WTC11 (cell line): ENCODE measurements around the gene TFCP2. TPM values are rescaled to one million over a fixed set of nuclear protein-coding genes. Genes with fewer than 3 reads are reported as not detected.

Source experiments
- ARID4B ChIP-seq: sonication (generic); formaldehyde crosslinking; IDR thresholded peaks from 2 replicates; pipeline ENCODE4 v1.8.0; 2023; ENCODE audit warnings: missing genetic modification reagents, mild to moderate bottlenecking, borderline replicate concordance
- CREM ChIP-seq: sonication (generic); formaldehyde crosslinking; IDR thresholded peaks from 2 replicates; pipeline ENCODE4 v1.8.1; 2022; ENCODE audit warnings: mild to moderate bottlenecking, missing genetic modification reagents, moderate library complexity
- ELF4 ChIP-seq: sonication (generic); formaldehyde crosslinking; IDR thresholded peaks from 2 replicates; pipeline ENCODE4 v1.8.1; 2022; ENCODE audit warnings: low read depth, mild to moderate bottlenecking, moderate library complexity, missing genetic modification reagents
- ESRRA ChIP-seq: sonication (generic); formaldehyde crosslinking; IDR thresholded peaks from 2 replicates; pipeline ENCODE4 v1.8.1; 2022; ENCODE audit warnings: mild to moderate bottlenecking, missing genetic modification reagents, borderline replicate concordance
- ETV6 ChIP-seq: sonication (generic); formaldehyde crosslinking; IDR thresholded peaks from 2 replicates; pipeline ENCODE4 v1.8.1; 2022; ENCODE audit warnings: mild to moderate bottlenecking, missing genetic modification reagents
- FOXJ3 ChIP-seq: sonication (generic); formaldehyde crosslinking; IDR thresholded peaks from 2 replicates; pipeline ENCODE4 v1.9.0; 2021; ENCODE audit warnings: missing genetic modification reagents, mild to moderate bottlenecking, borderline replicate concordance
- HMGXB4 ChIP-seq: sonication (generic); formaldehyde crosslinking; IDR thresholded peaks from 2 replicates; pipeline ENCODE4 v1.8.1; 2023; ENCODE audit warnings: mild to moderate bottlenecking, moderate library complexity, missing genetic modification reagents
- IRF2 ChIP-seq: sonication (generic); formaldehyde crosslinking; IDR thresholded peaks from 2 replicates; pipeline ENCODE4 v1.8.0; 2022; ENCODE audit warnings: low read depth, missing genetic modification reagents, borderline replicate concordance
- KAT7 ChIP-seq: sonication (generic); formaldehyde crosslinking; IDR thresholded peaks from 2 replicates; pipeline ENCODE4 v1.8.1; 2023; ENCODE audit warnings: missing genetic modification reagents, mild to moderate bottlenecking, borderline replicate concordance
- MAX ChIP-seq: sonication (generic); formaldehyde crosslinking; IDR thresholded peaks from 2 replicates; pipeline ENCODE4 v1.8.0; 2022; ENCODE audit warnings: mild to moderate bottlenecking, missing genetic modification reagents
- MXD4 ChIP-seq: fragments of 250-450 bp; sonication (Bioruptor Pico); IDR thresholded peaks from 2 replicates; pipeline ENCODE4 v1.8.0; 2021; ENCODE audit warnings: mild to moderate bottlenecking, moderate library complexity, borderline replicate concordance
- NFATC4 ChIP-seq: fragments of 250-450 bp; sonication (Bioruptor Pico); IDR thresholded peaks from 2 replicates; pipeline ENCODE4 v1.9.0; 2021; ENCODE audit warnings: mild to moderate bottlenecking
- NFE2L1 ChIP-seq: sonication (generic); formaldehyde crosslinking; IDR thresholded peaks from 2 replicates; pipeline ENCODE4 v1.8.1; 2023; ENCODE audit warnings: missing genetic modification reagents
- NFYB ChIP-seq: sonication (generic); formaldehyde crosslinking; conservative IDR thresholded peaks from 2 replicates; pipeline ENCODE4 v1.8.0; 2022; ENCODE audit warnings: low read depth, missing genetic modification reagents
- NR2C2 ChIP-seq: sonication (generic); formaldehyde crosslinking; IDR thresholded peaks from 2 replicates; pipeline ENCODE4 v1.8.0; 2022; ENCODE audit warnings: mild to moderate bottlenecking, missing genetic modification reagents
- PREB ChIP-seq: sonication (generic); formaldehyde crosslinking; IDR thresholded peaks from 2 replicates; pipeline ENCODE4 v1.8.1; 2022; ENCODE audit warnings: mild to moderate bottlenecking, missing genetic modification reagents, moderate library complexity, borderline replicate concordance
- RELA ChIP-seq: sonication (generic); formaldehyde crosslinking; IDR thresholded peaks from 2 replicates; pipeline ENCODE4 v1.8.1; 2022; ENCODE audit warnings: missing genetic modification reagents, mild to moderate bottlenecking, borderline replicate concordance
- SMAD3 ChIP-seq: sonication (generic); formaldehyde crosslinking; IDR thresholded peaks from 2 replicates; pipeline ENCODE4 v1.8.0; 2022; ENCODE audit warnings: missing genetic modification reagents, mild to moderate bottlenecking, borderline replicate concordance
- TP53 ChIP-seq: sonication (generic); formaldehyde crosslinking; IDR thresholded peaks from 2 replicates; pipeline ENCODE4 v1.8.1; 2023; ENCODE audit warnings: mild to moderate bottlenecking, missing genetic modification reagents
- USF2 ChIP-seq: sonication (generic); formaldehyde crosslinking; IDR thresholded peaks from 2 replicates; pipeline ENCODE4 v1.8.1; 2023; ENCODE audit warnings: mild to moderate bottlenecking, missing genetic modification reagents, moderate library complexity
- ZBTB21 ChIP-seq: sonication (generic); formaldehyde crosslinking; IDR thresholded peaks from 2 replicates; pipeline ENCODE4 v1.8.1; 2023; ENCODE audit warnings: mild to moderate bottlenecking, missing genetic modification reagents, borderline replicate concordance
- ZNF138 ChIP-seq: sonication (generic); formaldehyde crosslinking; conservative IDR thresholded peaks from 2 replicates; pipeline ENCODE4 v1.8.1; 2022; ENCODE audit warnings: mild to moderate bottlenecking, moderate library complexity, missing genetic modification reagents
- ZNF263 ChIP-seq: sonication (generic); formaldehyde crosslinking; IDR thresholded peaks from 2 replicates; pipeline ENCODE4 v1.8.1; 2022; ENCODE audit warnings: low read depth, mild to moderate bottlenecking, moderate library complexity, missing genetic modification reagents
- ZNF425 ChIP-seq: fragments of 250-450 bp; sonication (Bioruptor Pico); conservative IDR thresholded peaks from 2 replicates; pipeline ENCODE4 v1.9.0; 2021; ENCODE audit warnings: mild to moderate bottlenecking
- ZNF671 ChIP-seq: fragments of 250-450 bp; sonication (Bioruptor Pico); IDR thresholded peaks from 2 replicates; pipeline ENCODE4 v1.8.0; 2021; ENCODE audit warnings: mild to moderate bottlenecking
- total RNA-seq: library from RNA; stranded (reverse); gene quantifications from 3 replicates; pipeline ENCODE4 v1.2.3, GENCODE V29; 2021

The TFCP2 gene
- total RNA-seq, 1 experiment from 2014 or later, result 35.4 TPM

GRCh38 chr12:51047655-51048540 is 125.0 kb downstream of the TFCP2 start, which contains the start of gene LETMD1 (continued):
- TF ChIP-seq NFATC4 (CRISPR knock-in tag) (no peak), ZNF263 (CRISPR knock-in tag) (no peak), ZNF671 (CRISPR knock-in tag) (no peak), ETV6 (peak; percentile 69), TP53 (CRISPR knock-in tag) (no peak), RELA (CRISPR knock-in tag) (no peak), NFYB (CRISPR knock-in tag) (no peak; the same call in 1 of the 2 replicates), ARID4B (0 out of 2 replicates have a peak, but pooled peaks have one; percentile 37), NR2C2 (CRISPR knock-in tag) (no peak; the same call in 1 of the 2 replicates), SMAD3 (CRISPR knock-in tag) (no peak), ESRRA (CRISPR knock-in tag) (no peak; the same call in none of the 2 replicates), CREM (CRISPR knock-in tag) (peak; percentile 75; the same call in 1 of the 2 replicates), NFE2L1 (CRISPR knock-in tag) (no peak), HMGXB4 (CRISPR knock-in tag) (peak; percentile 71; the same call in 1 of the 2 replicates), FOXJ3 (CRISPR knock-in tag) (no peak), PREB (CRISPR knock-in tag) (no peak), ZNF425 (CRISPR knock-in tag) (no peak), ZNF138 (CRISPR knock-in tag) (no peak), ZBTB21 (no peak), MXD4 (CRISPR knock-in tag) (no peak), IRF2 (CRISPR knock-in tag) (no peak), KAT7 (CRISPR knock-in tag) (0 out of 2 replicates have a peak, but pooled peaks have one; percentile 54), MAX (CRISPR knock-in tag) (peak; percentile 90), ELF4 (no peak), USF2 (CRISPR knock-in tag) (no peak)
